Spleen (tissue), 7 donors: ENCODE data around the gene CYP51A1.
"Not testable (repeated sequence)": the region's sequence is repeated elsewhere in the genome, so short reads cannot be mapped to it uniquely, and the experiment has no call there.

Experiments used
- CTCF ChIP-seq, 11 experiments: fragments of 200-600 bp in 7 of 11; fragments of 450-650 bp in 4 of 11; sonication (generic) in 4 of 11; IDR thresholded peaks in 8 of 11; conservative IDR thresholded peaks in 3 of 11; 1 replicate in 7 of 11; 2 replicates in 4 of 11; pipeline versions ENCODE4 v1.4.0 to v1.8.0; 2016 to 2021; ENCODE audit warnings: antibody characterized with exemption in 11 of 11, inconsistent platforms in 4 of 11, mild to moderate bottlenecking in 1 of 11
- POLR2A ChIP-seq, 3 donors: fragments of 450-650 bp; IDR thresholded peaks; one replicate each; pipeline ENCODE4 v1.5.1; 2017; ENCODE audit warnings: antibody characterized with exemption in 3 of 3, mild to moderate bottlenecking in 1 of 3
- donor health status: DM: no; HTN: no; CAD: no; lungs with moderate emphysema.
- donor health status: DM: no; HTN: no; CAD: no.
- donor health status: DM: no; HTN: no; CAD: no.

DNA sequence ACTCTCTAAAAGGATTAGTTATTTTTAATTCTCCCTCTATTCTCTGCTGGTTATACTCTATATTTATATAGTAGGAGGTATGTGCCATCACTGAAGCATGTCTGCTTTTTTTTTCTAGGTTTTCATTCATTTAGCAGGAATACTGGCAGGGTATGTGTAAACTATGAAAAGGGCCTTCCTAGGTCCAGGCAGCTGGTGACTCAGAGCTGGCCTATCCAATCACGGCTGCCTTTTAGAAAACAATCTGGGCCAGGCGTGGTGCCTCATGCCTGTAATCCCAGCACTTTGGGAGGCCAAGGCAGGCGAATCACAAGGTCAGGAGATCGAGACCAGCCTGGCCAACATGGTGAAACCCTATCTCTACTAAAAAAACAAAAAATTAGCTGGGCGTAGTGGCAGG, 31.4 kb downstream of the CYP51A1 start:
- not testable (repeated sequence) for TF ChIP-seq POLR2A (IDR thresholded peaks at IDR 0.05); CTCF (IDR thresholded peaks at IDR 0.05 in 8 of 11, conservative IDR thresholded peaks at IDR 0.05 in 3 of 11)
